H9 (cell line): Measurements from ENCODE around the gene ARID2. TPM values are rescaled to one million over a fixed set of nuclear protein-coding genes. Genes with fewer than 3 reads are reported as not detected.

Source experiments
- DNase-seq: peaks from one replicate; pipeline ENCODE4 v3.0.0-alpha.2; 2017
- H2AFZ ChIP-seq: one replicate; pipeline ENCODE4 v1.6.1; 2013; ENCODE audit warnings: mild to moderate bottlenecking, low read length, control low read depth, moderate library complexity
- H2AK5ac ChIP-seq: 2 replicates; pipeline ENCODE4 v1.6.1; 2013; ENCODE audit warnings: low read length, control low read depth, mixed read lengths; ENCODE audit not compliant: insufficient read length
- H2BK120ac ChIP-seq: one replicate; pipeline ENCODE4 v1.6.1; 2013; ENCODE audit warnings: low read depth, mild to moderate bottlenecking, low read length, control low read depth, inconsistent platforms; ENCODE audit not compliant: poor library complexity, severe bottlenecking
- H2BK12ac ChIP-seq: 2 replicates; pipeline ENCODE4 v1.6.1; 2013; ENCODE audit warnings: low read length, control low read depth, mixed read lengths, low read depth; ENCODE audit not compliant: insufficient read length
- H2BK15ac ChIP-seq: 2 replicates; pipeline ENCODE4 v1.6.1; 2013; ENCODE audit warnings: low read depth, low read length, control low read depth
- H2BK20ac ChIP-seq: one replicate; pipeline ENCODE4 v1.6.1; 2013; ENCODE audit warnings: low read depth, mild to moderate bottlenecking, low read length, control low read depth, inconsistent platforms; ENCODE audit not compliant: poor library complexity, severe bottlenecking
- H2BK5ac ChIP-seq: 2 replicates; pipeline ENCODE4 v1.6.1; 2013; ENCODE audit warnings: low read length, control low read depth, mixed read lengths; ENCODE audit not compliant: insufficient read length
- H3K14ac ChIP-seq: 2 replicates; pipeline ENCODE4 v1.6.1; 2013; ENCODE audit warnings: low read length, control low read depth; ENCODE audit not compliant: insufficient read depth
- H3K18ac ChIP-seq: 2 replicates; pipeline ENCODE4 v1.6.1; 2013; ENCODE audit warnings: low read depth, mild to moderate bottlenecking, mixed read lengths, low read length, control low read depth; ENCODE audit not compliant: insufficient read length
- H3K23ac ChIP-seq: 2 replicates; pipeline ENCODE4 v1.6.1; 2013; ENCODE audit warnings: low read length, control low read depth, mixed read lengths, low read depth; ENCODE audit not compliant: insufficient read length
- H3K23me2 ChIP-seq: 2 replicates; pipeline ENCODE4 v1.6.1; 2013; ENCODE audit warnings: low read depth, mild to moderate bottlenecking, mixed read lengths, low read length, control low read depth; ENCODE audit not compliant: insufficient read length, poor library complexity, severe bottlenecking
- H3K27ac ChIP-seq: 2 replicates; pipeline ENCODE4 v1.5.1; 2013; ENCODE audit warnings: low read length, control low read depth, mixed read lengths, low read depth; ENCODE audit not compliant: insufficient read length
- H3K27me3 ChIP-seq: 2 replicates; pipeline ENCODE4 v1.6.1; 2013; ENCODE audit warnings: low read length, control low read depth, inconsistent platforms; ENCODE audit not compliant: insufficient read depth
- H3K4ac ChIP-seq: 2 replicates; pipeline ENCODE4 v1.6.1; 2013; ENCODE audit warnings: low read depth, mild to moderate bottlenecking, control low read depth, inconsistent platforms, low read length, moderate library complexity
- H3K4me1 ChIP-seq: 2 replicates; pipeline ENCODE4 v1.6.1; 2013; ENCODE audit warnings: low read length, control low read depth, inconsistent platforms; ENCODE audit not compliant: insufficient read depth
- H3K4me2 ChIP-seq: 2 replicates; pipeline ENCODE4 v1.6.1; 2013; ENCODE audit warnings: low read length, control low read depth, mixed read lengths; ENCODE audit not compliant: insufficient read length, insufficient read depth
- H3K56ac ChIP-seq: 2 replicates; pipeline ENCODE4 v1.6.1; 2013; ENCODE audit warnings: low read depth, mild to moderate bottlenecking, mixed read lengths, low read length, control low read depth; ENCODE audit not compliant: insufficient read length
- H3K79me1 ChIP-seq: 2 replicates; pipeline ENCODE4 v1.6.1; 2013; ENCODE audit warnings: low read depth, mild to moderate bottlenecking, moderate library complexity, low read length, control low read depth, inconsistent platforms; ENCODE audit not compliant: insufficient read depth, poor library complexity, severe bottlenecking
- H3K79me2 ChIP-seq: 2 replicates; pipeline ENCODE4 v1.6.1; 2013; ENCODE audit warnings: low read length, control low read depth, inconsistent platforms; ENCODE audit not compliant: insufficient read depth
- H3K9ac ChIP-seq: 2 replicates; pipeline ENCODE4 v1.6.1; 2013; ENCODE audit warnings: low read length, control low read depth, mixed read lengths; ENCODE audit not compliant: insufficient read length; ENCODE audit errors: extremely low read depth
- H3K9me3 ChIP-seq: one replicate; pipeline ENCODE4 v1.6.1; 2013; ENCODE audit warnings: low read depth, low read length, inconsistent platforms; ENCODE audit not compliant: control insufficient read depth
- H3T11ph ChIP-seq: one replicate; pipeline ENCODE4 v1.6.1; 2013; ENCODE audit warnings: mild to moderate bottlenecking, low read length, control low read depth, inconsistent platforms
- H4K20me1 ChIP-seq: one replicate; pipeline ENCODE4 v1.6.1; 2013; ENCODE audit not compliant: control insufficient read depth, insufficient read length, insufficient read depth
- H4K5ac ChIP-seq: 2 replicates; pipeline ENCODE4 v1.6.1; 2013; ENCODE audit warnings: low read depth, mild to moderate bottlenecking, mixed read lengths, low read length, control low read depth; ENCODE audit not compliant: insufficient read length
- H4K8ac ChIP-seq: replicated peaks from 2 replicates; pipeline ENCODE4 v1.6.1; 2013; ENCODE audit warnings: low read length, control low read depth, mixed read lengths, low read depth; ENCODE audit not compliant: insufficient read length
- H4K91ac ChIP-seq: 2 replicates; pipeline ENCODE4 v1.6.1; 2013; ENCODE audit warnings: low read depth, mild to moderate bottlenecking, moderate library complexity, mixed read lengths, low read length, control low read depth; ENCODE audit not compliant: insufficient read length
- H3K27ac Mint-ChIP-seq, 3 experiments: 2 replicates in 2 of 3; 3 replicates in 1 of 3; pipeline ENCODE4 v1.8.0; 2020 to 2021; ENCODE audit warnings: mixed read lengths in 3 of 3, mild to moderate bottlenecking in 1 of 3, moderate library complexity in 1 of 3
- H3K27me3 Mint-ChIP-seq: 2 replicates; pipeline ENCODE4 v1.8.0; 2021; ENCODE audit warnings: low read depth, mild to moderate bottlenecking, moderate library complexity, mixed read lengths
- H3K36me3 Mint-ChIP-seq, 3 experiments: 2 replicates in 2 of 3; 3 replicates in 1 of 3; pipeline ENCODE4 v1.8.0; 2020 to 2021; ENCODE audit warnings: low read depth in 3 of 3, mixed read lengths in 3 of 3; ENCODE audit not compliant: insufficient read depth in 1 of 3
- H3K4me1 Mint-ChIP-seq, 2 experiments: 2 replicates each; pipeline ENCODE4 v1.8.0; 2020; ENCODE audit warnings: mixed read lengths in 2 of 2
- H3K4me3 Mint-ChIP-seq, 2 experiments: 2 replicates in 1 of 2; 3 replicates in 1 of 2; pipeline ENCODE4 v1.8.0; 2020 to 2021; ENCODE audit warnings: mild to moderate bottlenecking in 2 of 2, mixed read lengths in 2 of 2, moderate library complexity in 1 of 2
- H3K9me3 Mint-ChIP-seq, 2 experiments: 2 replicates in 1 of 2; 3 replicates in 1 of 2; pipeline ENCODE4 v1.8.0; 2020; ENCODE audit warnings: mild to moderate bottlenecking in 2 of 2, mixed read lengths in 2 of 2, moderate library complexity in 1 of 2
- total RNA-seq: library from RNA; stranded (reverse); gene quantifications from 2 replicates; pipeline ENCODE4 v1.2.1, GENCODE V29; 2021
- TF ChIP-seq, protein P1 (sequence below): fragments of 200-600 bp; sonication (generic); conservative IDR thresholded peaks from 3 replicates; pipeline ENCODE4 v1.8.0; 2021; ENCODE audit warnings: antibody characterized with exemption, mild to moderate bottlenecking

Gene ARID2
- total RNA-seq, 1 experiment from 2014 or later: 63.8 TPM

DNA sequence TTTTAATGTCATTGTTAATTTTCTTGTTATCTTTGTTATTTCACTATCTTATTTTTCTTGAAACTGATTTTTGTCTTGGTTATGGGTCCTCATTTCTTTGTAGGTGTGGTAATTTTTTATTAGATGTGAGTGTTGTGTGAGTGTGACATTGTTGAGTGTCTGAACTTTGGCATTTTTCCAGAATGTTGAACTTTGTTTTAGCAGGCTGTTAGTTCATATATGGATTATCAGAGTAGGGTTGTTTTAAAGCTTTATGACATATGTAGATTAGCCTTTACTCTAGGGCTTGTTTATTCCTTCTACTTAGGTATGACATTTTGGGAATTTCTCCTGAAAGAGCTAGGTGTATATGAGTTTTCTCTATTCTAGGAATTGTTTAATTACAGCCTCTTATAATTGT, 103.9 kb downstream of the ARID2 start:
- H2BK20ac ChIP-seq: no peak overlapping the region
- no peak overlapping the region for H3K27ac ChIP-seq
- H3K27me3 ChIP-seq: no peaks in the 10 kb centered on the region
- no peaks in the 10 kb centered on the region for H3K23me2 ChIP-seq
- no peak overlapping the region for H3K14ac ChIP-seq
- no peaks in the 10 kb centered on the region for H3K27me3 Mint-ChIP-seq
- TF ChIP-seq, protein P1, sequence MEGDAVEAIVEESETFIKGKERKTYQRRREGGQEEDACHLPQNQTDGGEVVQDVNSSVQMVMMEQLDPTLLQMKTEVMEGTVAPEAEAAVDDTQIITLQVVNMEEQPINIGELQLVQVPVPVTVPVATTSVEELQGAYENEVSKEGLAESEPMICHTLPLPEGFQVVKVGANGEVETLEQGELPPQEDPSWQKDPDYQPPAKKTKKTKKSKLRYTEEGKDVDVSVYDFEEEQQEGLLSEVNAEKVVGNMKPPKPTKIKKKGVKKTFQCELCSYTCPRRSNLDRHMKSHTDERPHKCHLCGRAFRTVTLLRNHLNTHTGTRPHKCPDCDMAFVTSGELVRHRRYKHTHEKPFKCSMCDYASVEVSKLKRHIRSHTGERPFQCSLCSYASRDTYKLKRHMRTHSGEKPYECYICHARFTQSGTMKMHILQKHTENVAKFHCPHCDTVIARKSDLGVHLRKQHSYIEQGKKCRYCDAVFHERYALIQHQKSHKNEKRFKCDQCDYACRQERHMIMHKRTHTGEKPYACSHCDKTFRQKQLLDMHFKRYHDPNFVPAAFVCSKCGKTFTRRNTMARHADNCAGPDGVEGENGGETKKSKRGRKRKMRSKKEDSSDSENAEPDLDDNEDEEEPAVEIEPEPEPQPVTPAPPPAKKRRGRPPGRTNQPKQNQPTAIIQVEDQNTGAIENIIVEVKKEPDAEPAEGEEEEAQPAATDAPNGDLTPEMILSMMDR: no peak
- H3K23ac ChIP-seq: no peak overlapping the region
- H3K18ac ChIP-seq: no peak overlapping the region
- H3K4me1 Mint-ChIP-seq: no peaks in the 10 kb centered on the region
- H3K4ac ChIP-seq: no peak overlapping the region
- no peaks in the 10 kb centered on the region for H3K79me1 ChIP-seq
- no peak overlapping the region for H4K5ac ChIP-seq
- 0 out of 5 replicates have a peak, but pooled peaks cover 0 to 3% of the 10 kb centered on the region in 2 experiments for H3K9me3 Mint-ChIP-seq
- no peaks in the 10 kb centered on the region for H3K4me1 ChIP-seq
- no peaks in the 10 kb centered on the region for H3K79me2 ChIP-seq
- H2BK12ac ChIP-seq: no peak overlapping the region
- H3K9ac ChIP-seq: no peak overlapping the region
- no peak overlapping the region for H2AK5ac ChIP-seq
- H3K4me2 ChIP-seq: no peak overlapping the region
- no peak overlapping the region for H4K91ac ChIP-seq
- no peak overlapping the region for H2BK120ac ChIP-seq
- H3K36me3 Mint-ChIP-seq: peaks cover 20 to 48% (median 29%) of the 10 kb centered on the region in 3 experiments
- H4K20me1 ChIP-seq: no peaks in the 10 kb centered on the region
- no peak overlapping the region for H3K56ac ChIP-seq
- no peak overlapping the region for H3K27ac Mint-ChIP-seq
- no peak overlapping the region for H4K8ac ChIP-seq
- H2AFZ ChIP-seq: no peak overlapping the region
- no peak overlapping the region for H2BK15ac ChIP-seq
- no peak overlapping the region for H3K4me3 Mint-ChIP-seq
- H2BK5ac ChIP-seq: no peak overlapping the region
- H3T11ph ChIP-seq: no peak overlapping the region
- H3K9me3 ChIP-seq: no peaks in the 10 kb centered on the region
- no peak for DNase-seq
